ENCODE results near the gene OPCML. TPM values are rescaled to one million over a fixed set of nuclear protein-coding genes. Genes with fewer than 3 reads are reported as not detected.

Gene OPCML
- total RNA-seq, 4 donors from 2014 or later, result 0.15 TPM; not detected in 3

DNA sequence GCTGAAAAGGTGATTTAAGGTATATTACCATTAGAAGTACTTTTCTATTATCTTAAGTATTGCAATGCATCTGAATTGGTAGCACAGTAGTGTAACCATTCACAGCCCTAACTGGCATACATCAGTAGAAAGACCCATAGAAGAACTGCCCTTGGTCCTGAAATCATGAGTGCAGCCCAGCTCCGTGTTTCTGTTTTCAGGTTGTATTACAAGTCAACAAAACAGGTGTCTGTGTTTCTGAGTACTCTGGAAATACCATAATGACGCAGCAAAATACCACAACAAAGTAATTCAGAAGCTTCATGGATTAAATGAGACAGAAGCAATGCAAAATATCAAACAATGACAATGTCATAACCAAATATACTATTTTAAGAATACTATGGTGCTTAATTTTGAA, 226.3 kb downstream of the OPCML start:
- WGBS, result 28% methylated on average over 2 of the region's 2 CpGs

DNA sequence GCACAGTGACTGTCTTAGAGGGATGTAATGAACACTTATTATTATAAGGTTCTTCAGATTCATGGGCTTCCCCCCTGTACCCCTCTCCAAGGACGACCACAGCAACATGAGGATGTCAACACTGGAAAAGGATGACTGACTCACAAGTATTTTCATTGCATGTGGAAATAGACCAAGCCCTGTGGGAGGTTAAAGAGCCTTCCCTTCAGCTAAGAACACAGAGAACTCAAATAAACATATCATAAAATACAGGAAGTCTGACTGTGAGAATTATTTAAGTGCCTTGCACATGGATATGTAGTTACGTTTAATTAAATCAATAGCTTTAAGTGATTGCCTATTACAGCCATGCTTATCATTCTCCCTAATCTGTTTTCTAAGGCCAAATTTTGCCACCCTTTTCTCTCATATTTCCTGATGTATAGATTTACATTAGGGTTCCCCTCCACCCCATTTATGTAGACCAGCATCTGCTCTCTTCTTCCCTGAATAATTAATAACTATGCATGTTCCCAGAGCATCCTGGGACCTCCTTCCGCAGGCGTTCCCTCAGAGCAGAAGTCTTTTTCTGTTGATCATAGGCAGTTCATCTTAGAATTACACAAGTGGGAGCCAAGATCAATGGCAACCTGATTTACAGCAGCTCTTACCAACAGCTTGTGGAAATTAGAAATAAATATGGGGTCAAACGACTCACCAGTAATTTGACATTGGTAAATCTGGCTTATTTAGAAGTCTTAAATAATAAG, 226.9 kb downstream of the OPCML start:
- 76% methylated on average over 5 of the region's 5 CpGs for WGBS
- no peaks in the 10 kb centered on the region for H3K9me3 ChIP-seq
- TF ChIP-seq EP300 (IDR thresholded peaks at IDR 0.05), result no peak
- TF ChIP-seq, protein P1, sequence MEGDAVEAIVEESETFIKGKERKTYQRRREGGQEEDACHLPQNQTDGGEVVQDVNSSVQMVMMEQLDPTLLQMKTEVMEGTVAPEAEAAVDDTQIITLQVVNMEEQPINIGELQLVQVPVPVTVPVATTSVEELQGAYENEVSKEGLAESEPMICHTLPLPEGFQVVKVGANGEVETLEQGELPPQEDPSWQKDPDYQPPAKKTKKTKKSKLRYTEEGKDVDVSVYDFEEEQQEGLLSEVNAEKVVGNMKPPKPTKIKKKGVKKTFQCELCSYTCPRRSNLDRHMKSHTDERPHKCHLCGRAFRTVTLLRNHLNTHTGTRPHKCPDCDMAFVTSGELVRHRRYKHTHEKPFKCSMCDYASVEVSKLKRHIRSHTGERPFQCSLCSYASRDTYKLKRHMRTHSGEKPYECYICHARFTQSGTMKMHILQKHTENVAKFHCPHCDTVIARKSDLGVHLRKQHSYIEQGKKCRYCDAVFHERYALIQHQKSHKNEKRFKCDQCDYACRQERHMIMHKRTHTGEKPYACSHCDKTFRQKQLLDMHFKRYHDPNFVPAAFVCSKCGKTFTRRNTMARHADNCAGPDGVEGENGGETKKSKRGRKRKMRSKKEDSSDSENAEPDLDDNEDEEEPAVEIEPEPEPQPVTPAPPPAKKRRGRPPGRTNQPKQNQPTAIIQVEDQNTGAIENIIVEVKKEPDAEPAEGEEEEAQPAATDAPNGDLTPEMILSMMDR (IDR thresholded peaks at IDR 0.05), result no peak
- H3K27ac ChIP-seq, result no peak overlapping the region
- no peaks in the 10 kb centered on the region for H3K36me3 ChIP-seq
- DNase-seq (ENCODE audit: low spot score in 2 of 2), result no peak
- H3K27me3 ChIP-seq, result no peaks in the 10 kb centered on the region
- no peak overlapping the region for H3K4me3 ChIP-seq
- H3K4me1 ChIP-seq, result no peaks in the 10 kb centered on the region

More for the DNA sequence above, 226.3 kb downstream of the OPCML start:
- no peak overlapping the region for H3K27ac ChIP-seq
- H3K4me1 ChIP-seq, result no peaks in the 10 kb centered on the region
- H3K4me3 ChIP-seq, result no peak overlapping the region
- H3K27me3 ChIP-seq, result no peaks in the 10 kb centered on the region
- H3K36me3 ChIP-seq, result no peaks in the 10 kb centered on the region
- DNase-seq (ENCODE audit: low spot score in 2 of 2), result no peak
- no peaks in the 10 kb centered on the region for H3K9me3 ChIP-seq
- TF ChIP-seq EP300 (IDR thresholded peaks at IDR 0.05) (no peak), POLR2AphosphoS5 (IDR thresholded peaks at IDR 0.05) (no peak)
- TF ChIP-seq, protein P1 (IDR thresholded peaks at IDR 0.05), result no peak

DNA sequence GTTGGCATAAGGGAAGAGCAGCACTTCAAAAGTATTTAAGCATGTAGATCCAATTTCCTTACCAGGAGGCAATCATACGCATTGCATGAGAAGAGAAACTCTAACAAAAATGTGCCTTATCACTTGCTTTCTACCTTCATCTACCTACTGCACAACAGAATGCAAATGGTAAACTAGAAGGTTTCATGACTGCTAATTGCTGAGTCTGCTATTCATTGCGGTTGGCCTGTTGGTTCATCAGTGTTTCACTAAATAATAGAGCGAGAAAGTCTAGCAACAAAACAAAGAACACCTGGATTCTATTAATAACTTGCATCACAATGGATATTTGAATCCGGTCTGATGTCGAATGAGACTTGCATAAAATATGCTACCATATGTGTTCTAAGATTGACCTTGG, 229.0 kb downstream of the OPCML start:
- no peak for DNase-seq (ENCODE audit: low spot score in 2 of 2)
- TF ChIP-seq, protein P1 (IDR thresholded peaks at IDR 0.05), result no peak
- no peak for TF ChIP-seq EP300 (IDR thresholded peaks at IDR 0.05)
- TF ChIP-seq POLR2AphosphoS5 (IDR thresholded peaks at IDR 0.05), result no peak
- no peak for TF ChIP-seq POLR2A (IDR thresholded peaks at IDR 0.05)
- no peaks in the 10 kb centered on the region for H3K36me3 ChIP-seq
- no peaks in the 10 kb centered on the region for H3K4me1 ChIP-seq
- H3K4me3 ChIP-seq, result no peak overlapping the region
- H3K9me3 ChIP-seq, result no peaks in the 10 kb centered on the region
- 90% methylated on average over 5 of the region's 5 CpGs for WGBS
- no peak overlapping the region for H3K27ac ChIP-seq
- H3K27me3 ChIP-seq, result no peaks in the 10 kb centered on the region

GRCh38 chr11:133302056-133302455, 230.2 kb downstream of the OPCML start:
- H3K4me1 ChIP-seq, result no peaks in the 10 kb centered on the region
- no peaks in the 10 kb centered on the region for H3K27me3 ChIP-seq
- H3K36me3 ChIP-seq, result no peaks in the 10 kb centered on the region
- TF ChIP-seq POLR2AphosphoS5 (IDR thresholded peaks at IDR 0.05) (no peak), EP300 (IDR thresholded peaks at IDR 0.05) (no peak), POLR2A (IDR thresholded peaks at IDR 0.05) (no peak)
- TF ChIP-seq, protein P1 (IDR thresholded peaks at IDR 0.05), result no peak
- DNase-seq (ENCODE audit: low spot score in 2 of 2), result no peak
- no peaks in the 10 kb centered on the region for H3K9me3 ChIP-seq
- 49% methylated on average over 3 of the region's 3 CpGs for WGBS
- H3K4me3 ChIP-seq, result no peak overlapping the region
- H3K27ac ChIP-seq, result no peak overlapping the region

DNA sequence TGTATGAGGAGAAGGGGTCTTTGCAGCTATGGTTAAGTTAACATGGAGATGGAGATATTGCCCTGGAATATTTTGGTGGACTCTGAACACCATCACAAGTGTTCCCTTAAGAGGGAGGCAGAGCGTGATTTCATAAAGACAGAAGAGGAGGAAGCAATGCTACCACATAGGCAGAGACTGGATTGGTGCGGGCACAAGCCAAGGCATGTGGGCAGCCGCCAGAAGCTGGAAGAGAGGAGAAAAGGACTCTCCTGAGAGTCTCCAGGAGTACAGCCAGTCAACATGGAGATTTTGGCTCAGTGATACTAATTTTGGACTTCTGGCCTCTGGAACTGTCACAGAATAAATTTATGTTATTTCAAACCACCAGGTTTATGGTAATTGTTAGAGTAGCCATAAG, 231.6 kb downstream of the OPCML start:
- Histone ChIP-seq H3K27me3 (no peaks in the 10 kb centered on the region), H3K27ac (no peak overlapping the region), H3K36me3 (no peaks in the 10 kb centered on the region), H3K4me3 (no peak overlapping the region), H3K4me1 (no peaks in the 10 kb centered on the region), H3K9me3 (no peaks in the 10 kb centered on the region)
- no peak for TF ChIP-seq POLR2AphosphoS5 (IDR thresholded peaks at IDR 0.05)
- TF ChIP-seq, protein P1 (IDR thresholded peaks at IDR 0.05), result no peak
- TF ChIP-seq EP300 (IDR thresholded peaks at IDR 0.05), result no peak
- no peak for TF ChIP-seq POLR2A (IDR thresholded peaks at IDR 0.05)
- DNase-seq (ENCODE audit: low spot score in 2 of 2), result no peak
- WGBS, result 92% methylated on average over 3 of the region's 3 CpGs

Measured in suprapubic skin (tissue), 4 donors.